GM18508 (cell line): ENCODE results near the gene LGR4.
"Not testable (repeated sequence)": the region's sequence is repeated elsewhere in the genome, so short reads cannot be mapped to it uniquely, and the experiment has no call there.

Source experiments
- ATAC-seq: cut with Tn5 transposase; IDR thresholded peaks from one replicate; pipeline ENCODE4 v1.9.1; 2021; ENCODE audit warnings: moderate number of reproducible peaks; ENCODE audit not compliant: insufficient read depth, unreplicated experiment

The LGR4 gene

DNA sequence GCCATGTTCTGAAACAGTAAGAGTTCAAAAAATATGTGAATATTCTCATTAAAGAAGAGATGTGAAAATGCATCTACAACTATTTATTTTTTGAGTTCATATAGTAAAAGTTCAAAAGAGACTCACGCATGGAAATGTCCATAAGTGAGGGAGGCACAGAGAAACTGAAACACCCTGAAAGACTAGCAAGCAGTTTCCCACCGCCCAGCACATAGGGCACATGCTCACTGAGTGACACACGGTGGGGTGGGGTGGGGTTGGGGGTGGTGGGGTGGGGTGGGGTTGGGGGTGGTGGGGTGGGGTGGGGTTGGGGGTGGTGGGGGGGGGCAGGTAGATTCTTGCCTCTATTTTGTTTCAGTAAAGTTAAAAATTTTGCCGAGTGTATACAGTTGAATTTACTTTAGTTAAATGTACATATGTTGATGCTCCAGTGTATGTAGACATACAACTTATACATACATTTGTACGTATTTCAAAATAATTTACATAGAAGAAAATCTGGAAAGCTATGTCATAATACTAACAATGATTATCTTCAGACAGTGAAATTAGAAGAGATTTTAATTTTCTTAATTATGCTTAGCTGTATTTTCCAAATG, 115.9 kb downstream of the LGR4 start:
- ATAC-seq: no peak

DNA sequence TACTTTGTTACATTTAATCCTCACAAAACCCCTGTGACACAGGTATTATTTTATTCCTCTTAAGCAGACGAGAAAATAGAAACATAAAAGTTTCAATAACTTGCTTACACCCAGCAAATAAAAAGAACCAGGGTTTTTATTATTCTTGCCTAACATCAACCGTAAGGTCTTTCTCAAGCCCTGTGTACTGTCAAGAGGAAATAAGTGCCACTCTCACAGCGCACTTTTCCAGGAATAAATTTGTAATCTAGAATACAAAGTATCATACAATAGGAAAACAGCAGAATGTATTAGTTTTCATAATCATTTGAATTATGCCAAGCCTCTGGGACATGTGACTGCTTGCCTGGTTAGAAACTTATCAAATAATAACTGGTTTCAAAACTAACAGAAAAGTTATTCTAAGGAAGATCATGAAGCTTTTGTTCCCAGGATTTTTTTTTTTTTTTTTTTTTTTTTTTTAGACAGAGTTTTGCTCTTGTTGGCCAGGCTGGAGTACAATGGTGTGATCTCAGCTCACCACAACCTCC, 117.0 kb downstream of the LGR4 start:
- ATAC-seq: no peak

DNA sequence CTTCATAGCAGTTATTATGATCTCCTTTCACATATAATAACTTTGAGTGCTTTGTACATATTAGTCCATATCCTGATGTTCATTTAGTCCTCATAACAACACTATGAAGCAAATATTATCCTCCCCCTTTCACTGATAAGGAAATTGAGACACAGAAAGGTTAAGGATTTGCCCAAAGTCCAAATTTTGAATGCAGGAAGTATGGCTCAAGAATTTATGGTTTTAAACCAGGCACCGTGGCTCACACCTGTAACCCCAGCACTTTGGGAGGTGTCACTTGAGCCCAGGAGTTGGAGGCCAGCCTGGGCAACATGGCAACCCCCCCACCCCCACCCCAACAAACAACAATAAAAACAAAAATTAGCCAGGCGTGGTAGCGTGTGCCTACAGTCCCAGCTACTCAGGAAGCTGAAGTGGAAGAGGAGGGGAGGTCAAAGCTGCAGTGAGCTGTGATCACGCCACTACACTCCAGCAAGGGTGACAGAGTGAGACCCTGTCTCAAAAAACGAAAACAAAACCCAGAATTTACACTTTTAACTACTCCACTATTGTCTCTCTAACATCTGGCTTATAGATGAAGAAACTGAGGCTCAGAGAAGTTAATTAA, 118.1 kb downstream of the LGR4 start:
- no peak for ATAC-seq

DNA sequence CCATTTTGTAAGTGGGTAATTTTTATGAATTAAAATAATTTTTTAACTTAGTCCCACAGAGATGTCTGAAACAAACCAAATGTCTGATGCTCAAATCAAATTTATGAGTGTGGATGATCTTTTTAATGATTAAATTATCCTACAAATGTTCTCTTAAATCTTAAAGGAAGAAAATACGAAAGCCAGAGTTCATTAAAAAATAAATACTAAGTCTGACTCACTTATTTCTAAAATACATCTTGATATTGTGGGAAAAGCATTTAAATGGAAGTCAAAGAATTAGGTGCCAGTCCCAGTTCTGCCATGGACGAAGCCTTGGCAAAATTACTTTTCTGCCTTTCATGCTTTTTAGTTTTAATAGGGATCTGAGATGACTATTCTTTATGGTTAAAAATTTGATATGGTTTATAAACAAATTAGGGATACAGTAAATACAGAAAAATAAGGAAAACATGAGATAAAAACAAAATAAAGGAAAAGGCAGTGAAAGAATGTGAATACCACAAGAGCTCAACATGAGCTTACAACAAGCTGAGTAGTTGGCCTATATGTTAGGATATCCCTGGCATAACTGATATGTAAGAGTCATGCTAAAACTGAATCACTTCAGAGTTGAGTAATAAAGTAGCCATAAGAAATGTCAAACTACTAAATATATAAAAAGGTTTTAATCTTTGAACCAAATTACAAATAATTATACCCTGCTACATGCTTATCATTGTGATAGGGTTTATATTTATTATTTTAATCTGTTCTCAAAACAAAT, 118.8 kb downstream of the LGR4 start:
- no peak for ATAC-seq

DNA sequence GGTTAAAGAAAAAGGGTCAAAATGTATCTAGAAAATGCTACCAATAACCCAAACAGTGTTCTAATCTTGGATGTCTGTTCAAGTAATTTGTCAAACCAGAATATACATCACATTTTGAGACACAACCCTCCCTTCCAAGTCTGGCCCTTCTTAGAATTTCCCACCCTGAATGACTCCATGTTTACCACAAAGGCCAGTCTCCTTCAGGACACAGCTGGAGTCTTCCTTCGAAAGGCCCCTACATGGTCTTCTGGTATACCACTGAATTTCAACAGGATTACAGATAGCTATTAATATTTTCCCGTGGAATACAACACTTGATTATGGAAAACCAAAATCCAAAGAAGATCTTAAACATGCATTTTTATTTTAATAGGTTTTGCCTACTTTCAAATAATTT, 119.8 kb downstream of the LGR4 start:
- no peak for ATAC-seq

DNA sequence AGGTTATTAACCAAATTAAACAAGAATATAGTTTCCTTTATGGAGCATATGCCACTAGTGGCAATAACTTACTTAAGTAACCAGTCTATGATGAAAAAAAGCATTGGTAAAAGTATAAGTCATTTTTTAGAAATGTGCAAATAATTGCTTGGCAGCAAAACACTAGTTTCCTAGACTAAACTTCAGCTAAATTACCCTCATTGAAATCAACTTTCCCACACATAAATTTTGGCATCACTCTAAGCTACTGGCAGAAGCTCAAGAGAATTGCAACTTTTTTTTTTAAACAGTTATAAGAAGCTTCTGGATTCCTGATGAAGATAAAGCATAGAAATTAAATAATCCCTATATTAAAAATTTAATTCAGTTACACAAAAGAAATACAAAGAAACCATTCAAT, 122.1 kb downstream of the LGR4 start:
- ATAC-seq: no peak

DNA sequence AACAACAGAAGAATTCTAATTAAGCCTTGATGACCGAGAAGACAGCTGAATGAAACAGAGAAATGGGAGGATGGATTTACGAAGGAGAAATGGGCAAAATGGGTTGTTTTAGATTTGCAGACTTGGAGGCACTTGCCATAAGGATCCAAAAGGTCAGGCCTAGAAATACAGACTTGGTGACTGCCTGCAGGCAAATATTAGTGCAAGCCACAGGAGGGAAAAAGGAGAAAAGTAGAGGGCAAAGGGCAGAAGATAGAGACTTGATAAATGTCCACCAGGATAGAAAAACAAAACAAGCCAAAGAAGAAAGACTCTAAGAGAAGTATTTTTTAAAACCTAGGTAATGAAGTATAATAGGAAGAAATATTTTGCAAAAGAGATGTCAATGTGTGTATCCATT, 122.7 kb downstream of the LGR4 start:
- no peak for ATAC-seq

DNA sequence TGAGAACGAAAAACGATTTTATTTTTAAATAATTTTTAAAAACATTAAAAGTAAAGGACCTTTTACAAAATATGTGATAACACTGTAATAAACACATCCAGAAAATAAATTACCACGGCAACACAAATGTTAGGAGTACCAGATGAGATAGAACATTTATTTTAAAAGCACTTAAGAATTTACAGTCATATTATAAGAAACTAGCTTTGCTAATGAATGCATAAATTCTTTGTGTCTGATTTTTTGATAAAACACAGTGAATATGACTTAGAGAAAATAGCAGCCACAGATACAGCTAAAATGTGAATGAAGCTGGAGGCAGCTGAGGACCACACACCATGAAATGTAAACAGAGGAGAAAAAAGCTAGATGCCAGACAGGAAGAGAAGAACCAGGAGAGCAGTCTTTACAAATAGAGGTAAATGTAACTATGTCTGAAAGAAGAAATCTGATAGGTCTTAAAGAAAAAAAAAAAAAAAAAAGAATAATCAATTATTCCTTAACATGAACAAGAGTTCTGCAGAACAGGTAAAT, 124.2 kb downstream of the LGR4 start:
- no peak for ATAC-seq

DNA sequence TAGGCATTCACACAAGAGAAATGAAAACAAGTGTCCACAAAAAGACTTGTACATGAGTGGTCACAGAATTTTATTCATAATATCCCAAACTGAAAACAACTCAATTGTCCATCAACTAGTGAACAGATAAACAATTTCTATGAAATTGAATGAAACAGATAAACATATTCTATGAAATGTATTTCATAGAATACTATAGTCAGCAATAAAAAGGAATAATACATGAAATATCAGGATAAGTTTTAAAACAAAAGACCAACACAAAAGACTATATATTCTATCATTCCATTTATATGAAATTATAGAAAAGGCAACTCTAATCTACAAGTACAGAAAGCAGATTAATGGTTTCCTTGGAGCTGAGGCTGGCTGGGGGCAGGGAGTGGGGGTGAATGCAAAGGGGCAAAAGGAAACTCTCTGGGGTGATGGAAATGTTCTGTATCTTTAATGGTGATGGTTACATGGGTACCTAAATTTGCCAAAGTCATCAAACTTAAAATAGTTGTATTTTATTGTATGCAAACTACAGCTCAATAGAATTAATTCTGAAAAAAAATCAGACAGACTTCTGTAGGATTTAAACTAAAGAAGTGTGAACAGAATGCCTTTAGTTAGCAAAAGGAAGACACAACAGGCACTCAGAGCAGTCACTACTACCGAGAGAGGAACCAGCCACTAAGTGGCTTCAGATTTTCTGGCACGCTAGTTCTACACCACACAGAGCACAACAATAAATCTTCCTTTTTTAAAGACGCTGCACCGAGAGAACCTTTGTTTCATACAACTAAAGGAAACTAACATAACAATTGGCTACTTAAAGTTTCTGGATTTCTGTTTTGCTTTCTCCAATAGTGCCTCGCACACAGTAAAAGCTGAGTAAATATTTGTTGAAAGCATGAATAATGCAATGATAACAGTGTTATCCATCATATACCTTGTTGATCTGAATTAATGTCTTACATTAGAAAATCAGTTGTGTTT, 124.9 kb downstream of the LGR4 start:
- no peak for ATAC-seq

DNA sequence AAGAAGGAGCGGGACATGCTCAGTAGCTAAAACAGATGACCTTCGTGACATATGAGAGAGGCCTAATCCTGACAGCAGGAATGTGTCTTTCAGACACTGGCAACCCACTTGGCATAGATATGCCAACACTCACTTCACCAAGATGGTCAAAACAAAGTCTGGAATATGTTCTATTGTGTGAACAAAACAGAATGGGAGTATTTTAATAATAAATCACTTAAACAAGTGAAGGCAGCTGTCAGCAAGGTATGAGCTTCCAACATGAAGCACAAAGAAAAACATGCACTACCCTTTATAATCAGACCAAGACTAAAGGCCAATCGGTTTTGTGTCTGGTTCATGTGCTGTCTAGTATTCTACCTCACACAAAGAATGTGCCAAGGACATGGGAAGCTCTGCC, 132.6 kb downstream of the LGR4 start:
- no peak for ATAC-seq

DNA sequence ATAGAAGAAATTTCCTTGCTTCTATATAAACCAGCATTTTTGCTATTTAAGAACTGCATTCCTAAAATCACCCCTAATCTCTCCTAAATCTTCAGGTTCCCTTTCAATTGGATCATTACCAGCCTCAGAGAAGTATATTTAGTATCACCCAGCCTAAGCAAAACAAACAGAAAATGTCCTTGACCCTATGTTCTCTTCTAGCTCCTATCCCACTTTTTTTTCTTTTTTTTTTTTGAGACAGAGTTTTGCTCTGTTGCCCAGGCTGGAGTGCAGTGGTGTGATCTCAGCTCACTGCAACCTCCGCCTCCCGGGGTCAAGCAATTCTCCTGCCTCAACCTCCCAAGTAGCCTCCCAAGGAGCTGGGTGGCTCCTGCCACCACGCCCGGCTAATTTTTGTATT, 137.8 kb downstream of the LGR4 start:
- ATAC-seq: not testable (repeated sequence)

DNA sequence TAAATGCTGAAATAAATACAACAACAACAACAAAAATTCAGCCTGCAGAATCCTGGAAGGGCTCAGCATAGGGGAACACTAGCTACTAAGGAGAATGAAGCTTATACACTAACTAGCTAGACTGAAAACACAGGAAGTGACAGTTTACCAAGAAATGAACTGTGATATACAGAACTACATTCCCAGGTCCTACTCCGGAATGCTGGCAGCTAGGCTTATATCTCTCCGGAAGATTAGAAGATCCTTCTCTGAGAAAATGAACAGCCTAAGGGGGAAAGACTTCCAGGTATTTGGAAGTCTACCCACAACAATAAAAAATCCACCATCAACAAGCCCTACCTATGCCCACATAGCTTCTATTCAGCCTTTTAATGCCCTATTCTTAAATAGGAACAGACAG, 140.6 kb downstream of the LGR4 start:
- ATAC-seq: no peak

DNA sequence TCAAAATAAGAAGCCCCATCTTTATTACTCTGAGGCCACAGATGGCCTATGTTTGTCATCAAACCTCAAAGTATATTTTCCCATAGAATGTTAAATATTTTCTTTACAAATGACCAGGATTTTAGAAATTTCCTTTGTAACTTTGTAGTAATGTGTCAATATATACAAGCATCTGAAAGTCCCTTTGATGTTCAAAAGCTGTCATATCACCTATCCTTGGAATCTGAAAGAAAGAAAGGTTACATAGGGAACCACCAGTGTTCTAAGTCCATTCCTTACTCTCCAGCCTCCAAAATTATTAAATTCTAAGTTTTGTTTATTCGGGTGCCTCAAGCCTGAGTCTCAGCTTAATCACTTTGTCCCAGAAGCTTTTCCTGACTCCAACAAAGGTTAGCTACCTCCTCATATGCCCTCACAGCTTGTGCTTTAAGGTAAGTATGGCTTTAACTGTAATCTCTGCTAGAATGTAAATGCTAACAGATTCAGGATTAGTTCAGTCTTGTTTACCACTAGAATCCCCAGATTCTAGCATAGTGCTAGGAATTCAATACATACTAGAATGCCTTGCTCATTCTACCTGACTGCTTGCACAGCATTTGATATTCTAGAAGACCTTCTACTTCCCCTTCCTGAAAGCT, 141.8 kb downstream of the LGR4 start:
- ATAC-seq: no peak

DNA sequence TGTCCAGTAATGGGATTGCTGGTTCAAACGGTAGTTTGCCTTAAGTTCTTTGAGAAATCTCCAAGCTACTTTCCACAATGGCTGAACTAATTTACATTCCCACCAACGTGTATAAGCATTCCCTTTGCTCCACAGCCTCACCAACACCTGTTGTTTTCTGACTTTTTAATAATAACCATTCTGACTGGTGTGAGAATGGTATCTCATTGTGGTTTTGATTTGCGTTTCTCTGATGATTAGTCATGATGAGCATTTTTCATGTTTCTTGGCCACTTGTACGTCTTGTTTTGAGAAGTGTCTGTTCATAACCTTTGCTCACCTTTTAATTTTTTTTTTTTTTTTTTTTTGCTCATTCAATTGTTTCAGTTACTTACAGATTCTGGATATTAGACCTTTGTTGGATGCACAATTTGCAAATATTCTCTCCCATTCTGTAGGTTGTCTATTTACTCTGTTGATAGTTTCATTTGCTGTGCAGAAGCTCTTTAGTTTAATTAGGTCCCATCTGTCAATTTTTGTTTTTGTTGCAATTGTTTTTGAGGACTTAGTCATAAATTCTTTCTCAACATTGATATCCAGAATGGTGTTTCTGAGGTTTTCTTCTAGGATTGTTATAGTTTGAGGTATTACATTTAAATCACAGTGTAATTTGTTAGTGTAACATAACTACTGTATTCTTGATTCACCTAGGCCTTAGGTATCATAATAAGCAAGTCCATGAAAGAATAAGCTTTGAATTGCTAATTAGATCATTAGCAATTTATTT, 142.5 kb downstream of the LGR4 start:
- ATAC-seq: no peak

DNA sequence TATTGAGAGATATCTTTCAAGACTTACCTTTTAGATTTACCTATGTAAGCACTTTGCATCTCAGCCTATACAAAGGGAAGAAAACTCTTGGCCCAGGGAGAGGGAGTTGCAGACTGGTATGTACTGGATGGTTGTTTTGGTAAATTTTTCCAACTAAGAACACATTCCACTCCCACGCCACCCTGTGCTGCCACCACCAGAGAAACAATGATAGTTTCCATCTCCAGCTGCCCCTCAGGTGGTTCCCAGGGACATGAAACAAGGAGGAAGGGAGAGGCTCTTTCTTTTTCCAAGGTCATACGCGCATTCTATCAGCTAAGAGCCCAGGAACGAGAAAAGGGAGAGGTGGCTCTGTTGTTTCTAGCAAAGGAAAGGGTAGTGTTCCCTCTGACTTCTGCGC, 144.0 kb downstream of the LGR4 start:
- no peak for ATAC-seq

DNA sequence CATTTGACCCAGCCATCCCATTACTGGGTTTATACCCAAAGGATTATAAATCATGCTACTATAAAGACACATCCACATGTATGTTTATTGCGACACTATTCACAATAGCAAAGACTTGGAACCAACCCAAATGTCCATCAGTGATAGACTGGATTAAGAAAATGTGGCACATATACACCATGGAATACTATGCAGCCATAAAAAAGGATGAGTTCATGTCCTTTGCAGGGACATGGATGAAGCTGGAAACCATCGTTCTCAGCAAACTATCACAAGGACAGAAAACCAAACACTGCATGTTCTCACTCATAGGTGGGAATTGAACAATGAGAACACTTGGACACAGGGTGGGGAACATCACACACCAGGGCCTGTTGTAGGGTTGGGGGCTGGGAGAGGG, 145.5 kb downstream of the LGR4 start:
- ATAC-seq: not testable (repeated sequence)

DNA sequence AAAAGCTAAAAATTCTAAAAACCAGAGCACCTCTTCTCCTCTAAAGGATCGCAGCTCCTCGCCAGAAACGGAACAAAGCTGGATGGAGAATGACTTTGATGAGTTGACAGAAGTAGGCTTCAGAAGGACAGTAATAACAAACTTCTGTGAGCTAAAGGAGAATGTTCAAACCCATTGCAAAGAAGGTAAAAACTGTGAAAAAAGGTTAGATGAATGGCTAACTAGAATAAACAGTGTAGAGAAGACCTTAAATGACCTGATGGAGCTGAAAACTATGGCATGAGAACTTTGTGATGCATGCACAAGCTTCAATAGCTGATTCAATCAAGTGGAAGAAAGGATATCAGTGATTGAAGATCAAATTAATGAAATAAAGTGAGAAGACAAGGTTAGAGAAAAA, 150.4 kb downstream of the LGR4 start:
- not testable (repeated sequence) for ATAC-seq

DNA sequence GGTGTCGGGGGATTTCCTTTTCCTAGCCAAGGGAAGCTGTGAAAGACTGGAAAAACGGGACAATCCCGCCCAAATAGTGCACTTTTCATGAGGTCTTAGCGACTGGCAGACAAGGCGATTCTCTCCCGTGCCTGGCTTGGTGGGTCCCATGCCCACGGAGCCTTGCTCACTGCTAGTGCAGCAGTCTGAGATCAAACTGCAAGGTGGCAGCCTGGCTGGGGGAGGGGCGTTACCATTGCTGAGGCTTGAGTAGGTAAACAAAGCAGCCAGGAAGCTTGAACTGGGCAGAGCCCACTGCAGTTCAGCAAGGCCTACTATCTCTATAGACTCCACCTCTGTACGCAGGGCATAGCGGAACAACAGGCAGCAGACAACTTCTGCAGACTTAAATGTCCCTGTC, 151.2 kb downstream of the LGR4 start:
- ATAC-seq: not testable (repeated sequence)

DNA sequence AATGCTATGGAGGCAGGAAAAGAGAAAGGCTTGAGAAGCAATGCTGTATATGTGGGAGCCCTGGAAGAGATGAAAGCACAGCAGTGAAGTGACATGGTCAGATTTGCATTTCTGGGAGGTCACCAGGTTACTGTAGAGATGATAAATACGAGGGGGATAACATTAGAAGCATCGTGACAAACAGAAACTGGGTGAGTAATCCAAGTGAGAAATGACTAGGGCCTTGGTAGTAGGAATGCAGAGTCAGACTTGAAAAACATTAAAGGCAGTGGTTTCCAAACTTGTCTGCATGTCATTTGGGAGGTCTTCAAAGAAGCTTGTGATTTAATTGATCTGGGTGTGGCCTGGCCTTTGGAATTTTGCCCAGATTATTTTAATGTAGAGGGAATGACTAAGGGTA, 153.5 kb downstream of the LGR4 start:
- ATAC-seq: peak; percentile 100
